Measurements from ENCODE around the gene ATP13A3.

- TF ChIP-seq POLR2A (IDR thresholded peaks at IDR 0.05) = no peak
- no peak for TF ChIP-seq CTCF (IDR thresholded peaks at IDR 0.05)
These were observed 27.8 kb upstream of the ATP13A3 start for GRCh38 chr3:194514626-194515025.

All from transverse colon (tissue), 3 donors.